KG1 (cell line): ENCODE data around the gene XBP1.
A peak's percentile ranks its signal among the peaks of the same experiment; 100 is the strongest.
"Not testable (repeated sequence)": the region's sequence is repeated elsewhere in the genome, so short reads cannot be mapped to it uniquely, and the experiment has no call there.

Experiments used
- DNase-seq: peaks from one replicate; lab custom pipeline; 2025; lab: John Stamatoyannopoulos, UW

Gene XBP1

GRCh38 chr22:28791841-28792490 lies 8.4 kb downstream of the XBP1 start:
- DNase-seq, result no peak

GRCh38 chr22:28791124-28791523 lies 9.2 kb downstream of the XBP1 start:
- DNase-seq, result no peak

GRCh38 chr22:28788601-28789000 lies 11.8 kb downstream of the XBP1 start:
- no peak for DNase-seq

GRCh38 chr22:28783786-28784671 lies 16.3 kb downstream of the XBP1 start:
- no peak for DNase-seq

GRCh38 chr22:28780296-28780695 lies 20.1 kb downstream of the XBP1 start:
- no peak for DNase-seq

- DNase-seq, result no peak
Measured at GRCh38 chr22:28779833-28780232, 20.5 kb downstream of the XBP1 start.

GRCh38 chr22:28774378-28774777 lies 26.0 kb downstream of the XBP1 start:
- DNase-seq, result no peak

GRCh38 chr22:28773461-28773867 lies 26.9 kb downstream of the XBP1 start:
- no peak for DNase-seq

- DNase-seq, result peak; percentile 91
Measured at GRCh38 chr22:28772633-28773460, 27.5 kb downstream of the XBP1 start, which contains the start of gene CCDC117. TSS of gene CCDC117 (plus strand) at chr22:28772695. CDS start at chr22:28772850, 155 bp downstream.

- DNase-seq, result no peak
Measured at GRCh38 chr22:28771195-28771791, 29.1 kb downstream of the XBP1 start.

GRCh38 chr22:28769394-28770085 lies 30.8 kb downstream of the XBP1 start:
- DNase-seq, result no peak

GRCh38 chr22:28768701-28769393 lies 31.5 kb downstream of the XBP1 start:
- no peak for DNase-seq

GRCh38 chr22:28766628-28767027 lies 33.7 kb downstream of the XBP1 start:
- no peak for DNase-seq

- DNase-seq, result not testable (repeated sequence)
Measured at GRCh38 chr22:28762000-28762399, 38.4 kb downstream of the XBP1 start.

GRCh38 chr22:28761449-28761755 lies 39.0 kb downstream of the XBP1 start:
- DNase-seq, result no peak

- DNase-seq, result no peak
Measured at GRCh38 chr22:28759861-28760560, 40.4 kb downstream of the XBP1 start.

GRCh38 chr22:28754512-28754911 lies 45.9 kb downstream of the XBP1 start:
- DNase-seq, result not testable (repeated sequence)

- no peak for DNase-seq
Measured at GRCh38 chr22:28750471-28750881, 49.9 kb downstream of the XBP1 start.
